Epithelial cell of esophagus (primary cell): ENCODE results near the gene OR51E1.

Experiments
- DNase-seq: peaks from one replicate; pipeline ENCODE4 v3.0.0; 2010; ENCODE audit warnings: low read depth
- H3K4me3 ChIP-seq: 2 replicates; pipeline ENCODE4 v1.5.1; 2011; ENCODE audit warnings: mild to moderate bottlenecking, low read length, control low read depth
- CTCF ChIP-seq: IDR thresholded peaks from 2 replicates; pipeline ENCODE4 v1.5.1; 2011; ENCODE audit warnings: low read depth, mild to moderate bottlenecking, low read length, control low read depth, inconsistent platforms; ENCODE audit not compliant: insufficient read depth; ENCODE audit errors: missing control alignments

The OR51E1 gene

GRCh38 chr11:4704790-4705334 is 61.1 kb downstream of the OR51E1 start:
- TF ChIP-seq CTCF, result no peak
- no peak overlapping the region for H3K4me3 ChIP-seq
- no peak for DNase-seq
